ENCODE data around the gene MTUS2. TPM values are rescaled to one million over a fixed set of nuclear protein-coding genes. Genes with fewer than 3 reads are reported as not detected.

Gene MTUS2
- total and polyA plus RNA-seq, 10 of the 15 experiments (the other 5 are each of a cell fraction or from before 2014, with no cell fraction given), result under 0.01 to 0.05 (median 0.02) TPM; not detected in 6

DNA sequence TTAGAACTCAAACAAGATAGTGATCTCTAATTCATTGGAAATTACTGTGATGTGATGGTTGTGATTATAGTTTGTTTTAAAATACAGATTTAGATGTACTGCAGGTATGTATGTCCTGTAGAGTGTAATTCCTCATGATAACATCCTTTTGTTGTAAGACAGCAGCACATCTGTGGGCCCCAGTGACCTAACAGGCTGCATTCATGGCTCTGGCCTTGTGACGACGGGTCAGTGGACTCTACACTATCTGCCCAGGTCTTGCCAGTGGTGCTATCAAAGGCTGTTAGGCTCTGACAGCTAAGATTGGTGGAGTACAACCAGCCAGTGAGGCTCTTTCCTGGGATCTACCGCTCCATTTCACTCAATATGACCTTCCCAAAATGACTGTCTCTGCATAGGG, 158.4 kb downstream of the MTUS2 start:
- Histone ChIP-seq H2AFZ (ENCODE audit: control insufficient read depth, low read depth, low read length) (no peak overlapping the region), H3K27me3 (replicated peaks in 1 of 2; ENCODE audit: control insufficient read depth in 2 of 2, insufficient read depth in 2 of 2, low read length in 1 of 2) (no peaks in the 10 kb centered on the region), H3K36me3 (ENCODE audit: control insufficient read depth in 2 of 2, insufficient read depth in 2 of 2, low read length in 1 of 2) (no peaks in the 10 kb centered on the region), H3K4me1 (ENCODE audit: control insufficient read depth, insufficient read depth, low read length) (no peaks in the 10 kb centered on the region), H3K79me2 (ENCODE audit: control insufficient read depth, insufficient read depth, low read length) (no peaks in the 10 kb centered on the region), H3K4me2 (ENCODE audit: control insufficient read depth, insufficient read depth) (no peak overlapping the region), H3K9ac (ENCODE audit: control insufficient read depth, insufficient read depth, low read length) (no peak overlapping the region), H3K27ac (ENCODE audit: control insufficient read depth, insufficient read depth) (no peak overlapping the region), H3K4me3 (no peak overlapping the region), H4K20me1 (ENCODE audit: control insufficient read depth, insufficient read depth) (no peaks in the 10 kb centered on the region), H3K9me3 (replicated peaks; ENCODE audit: control insufficient read depth, insufficient read depth, low read length) (no peaks in the 10 kb centered on the region)
- ChIA-PET SMC1A (ENCODE audit: uncharacterized antibody, unreplicated experiment) (no interaction called here), POLR2A (no interaction called here), RAD21 (ENCODE audit: unreplicated experiment) (no interaction called here), CTCF (no interaction called here)
- 21% methylated on average over 3 of the region's 3 CpGs for WGBS (ENCODE audit: insufficient coverage, insufficient replicate concordance, low lambda C conversion rate, missing lambda C conversion rate)
- FAIRE-seq (no peak), ATAC-seq (no peak), DNase-seq (ENCODE audit: low read depth, low spot score) (no peak)
- TF ChIP-seq, protein P1, sequence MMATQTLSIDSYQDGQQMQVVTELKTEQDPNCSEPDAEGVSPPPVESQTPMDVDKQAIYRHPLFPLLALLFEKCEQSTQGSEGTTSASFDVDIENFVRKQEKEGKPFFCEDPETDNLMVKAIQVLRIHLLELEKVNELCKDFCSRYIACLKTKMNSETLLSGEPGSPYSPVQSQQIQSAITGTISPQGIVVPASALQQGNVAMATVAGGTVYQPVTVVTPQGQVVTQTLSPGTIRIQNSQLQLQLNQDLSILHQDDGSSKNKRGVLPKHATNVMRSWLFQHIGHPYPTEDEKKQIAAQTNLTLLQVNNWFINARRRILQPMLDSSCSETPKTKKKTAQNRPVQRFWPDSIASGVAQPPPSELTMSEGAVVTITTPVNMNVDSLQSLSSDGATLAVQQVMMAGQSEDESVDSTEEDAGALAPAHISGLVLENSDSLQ (IDR thresholded peaks at IDR 0.05), result no peak
- TF ChIP-seq POLR2A (IDR thresholded peaks at IDR 0.05; ENCODE audit: low read depth, low read length), result no peak
- TF ChIP-seq ESRRA (IDR thresholded peaks at IDR 0.05; ENCODE audit: low read length), result no peak
- no peak for TF ChIP-seq TCF3 (IDR thresholded peaks at IDR 0.05; ENCODE audit: borderline replicate concordance, insufficient read depth, low read depth, low read length)
- no peak for TF ChIP-seq YBX1 (IDR thresholded peaks at IDR 0.05)
- TF ChIP-seq, protein P2, sequence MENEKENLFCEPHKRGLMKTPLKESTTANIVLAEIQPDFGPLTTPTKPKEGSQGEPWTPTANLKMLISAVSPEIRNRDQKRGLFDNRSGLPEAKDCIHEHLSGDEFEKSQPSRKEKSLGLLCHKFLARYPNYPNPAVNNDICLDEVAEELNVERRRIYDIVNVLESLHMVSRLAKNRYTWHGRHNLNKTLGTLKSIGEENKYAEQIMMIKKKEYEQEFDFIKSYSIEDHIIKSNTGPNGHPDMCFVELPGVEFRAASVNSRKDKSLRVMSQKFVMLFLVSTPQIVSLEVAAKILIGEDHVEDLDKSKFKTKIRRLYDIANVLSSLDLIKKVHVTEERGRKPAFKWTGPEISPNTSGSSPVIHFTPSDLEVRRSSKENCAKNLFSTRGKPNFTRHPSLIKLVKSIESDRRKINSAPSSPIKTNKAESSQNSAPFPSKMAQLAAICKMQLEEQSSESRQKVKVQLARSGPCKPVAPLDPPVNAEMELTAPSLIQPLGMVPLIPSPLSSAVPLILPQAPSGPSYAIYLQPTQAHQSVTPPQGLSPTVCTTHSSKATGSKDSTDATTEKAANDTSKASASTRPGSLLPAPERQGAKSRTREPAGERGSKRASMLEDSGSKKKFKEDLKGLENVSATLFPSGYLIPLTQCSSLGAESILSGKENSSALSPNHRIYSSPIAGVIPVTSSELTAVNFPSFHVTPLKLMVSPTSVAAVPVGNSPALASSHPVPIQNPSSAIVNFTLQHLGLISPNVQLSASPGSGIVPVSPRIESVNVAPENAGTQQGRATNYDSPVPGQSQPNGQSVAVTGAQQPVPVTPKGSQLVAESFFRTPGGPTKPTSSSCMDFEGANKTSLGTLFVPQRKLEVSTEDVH (IDR thresholded peaks at IDR 0.05; ENCODE audit: low read depth, partially characterized antibody), result no peak
- no peak for TF ChIP-seq CEBPB (IDR thresholded peaks at IDR 0.05; ENCODE audit: borderline replicate concordance in 1 of 2, low read depth in 2 of 2, low read length in 2 of 2)
- TF ChIP-seq SIX5 (IDR thresholded peaks at IDR 0.05; ENCODE audit: low read depth, low read length, severe bottlenecking), result no peak
- TF ChIP-seq EP300 (IDR thresholded peaks at IDR 0.05; ENCODE audit: borderline replicate concordance in 1 of 2, control insufficient read depth in 1 of 2, low read depth in 2 of 2, low read length in 2 of 2), result no peak
- TF ChIP-seq RB1 (IDR thresholded peaks at IDR 0.05; ENCODE audit: borderline replicate concordance), result no peak
- no peak for TF ChIP-seq KLF5 (IDR thresholded peaks at IDR 0.05; ENCODE audit: partially characterized antibody)
- intact Hi-C loops (cut with micrococcal nuclease; ENCODE audit: unreplicated experiment) (no loop called here), in situ Hi-C loops (cut with MboI) (no loop called here)
- BruUV-seq (replicated peaks), result no TSS peak
